Hepatocyte (in vitro differentiated cells): Measurements from ENCODE around the gene MPND. TPM values are rescaled to one million over a fixed set of nuclear protein-coding genes. Genes with fewer than 3 reads are reported as not detected.

Source experiments
- DNase-seq: peaks from one replicate; pipeline ENCODE4 v3.0.0-alpha.2; 2016; ENCODE audit warnings: low spot score
- H2AFZ ChIP-seq: fragments of 200-600 bp; sonication (generic); 2 replicates; pipeline ENCODE4 v1.6.0; 2016; ENCODE audit warnings: antibody characterized with exemption, mild to moderate bottlenecking
- H3K27ac ChIP-seq: fragments of 200-600 bp; sonication (generic); 2 replicates; pipeline ENCODE4 v1.5.1; 2016; ENCODE audit warnings: mild to moderate bottlenecking
- H3K27me3 ChIP-seq: fragments of 200-600 bp; sonication (generic); 2 replicates; pipeline ENCODE4 v1.6.1; 2016
- H3K36me3 ChIP-seq: fragments of 200-600 bp; sonication (generic); replicated peaks from 2 replicates; pipeline ENCODE4 v1.5.1; 2016; ENCODE audit warnings: low read depth; ENCODE audit not compliant: insufficient read depth
- H3K4me1 ChIP-seq: fragments of 200-600 bp; sonication (generic); 2 replicates; pipeline ENCODE4 v1.5.1; 2016; ENCODE audit warnings: mild to moderate bottlenecking, moderate library complexity; ENCODE audit not compliant: insufficient read depth
- H3K4me2 ChIP-seq: fragments of 200-600 bp; sonication (generic); 2 replicates; pipeline ENCODE4 v1.6.0; 2016
- H3K4me3 ChIP-seq: fragments of 200-600 bp; sonication (generic); 2 replicates; pipeline ENCODE4 v1.5.1; 2016; ENCODE audit warnings: mild to moderate bottlenecking
- H3K79me2 ChIP-seq: fragments of 200-600 bp; sonication (generic); 2 replicates; pipeline ENCODE4 v1.6.0; 2017; ENCODE audit warnings: mild to moderate bottlenecking
- H3K9me2 ChIP-seq: fragments of 200-600 bp; sonication (generic); replicated peaks from 2 replicates; pipeline ENCODE4 v1.6.0; 2017; ENCODE audit warnings: mild to moderate bottlenecking; ENCODE audit not compliant: insufficient read depth
- H3K9me3 ChIP-seq: fragments of 200-600 bp; sonication (generic); 2 replicates; pipeline ENCODE4 v1.5.1; 2016; ENCODE audit warnings: low read depth, mild to moderate bottlenecking
- H4K20me1 ChIP-seq: fragments of 200-600 bp; sonication (generic); 2 replicates; pipeline ENCODE4 v1.6.0; 2016; ENCODE audit warnings: mild to moderate bottlenecking; ENCODE audit not compliant: insufficient read depth, poor library complexity, severe bottlenecking
- CTCF ChIP-seq: fragments of 200-600 bp; sonication (generic); IDR thresholded peaks from 2 replicates; pipeline ENCODE4 v1.5.1; 2016; ENCODE audit warnings: antibody characterized with exemption, mild to moderate bottlenecking; ENCODE audit not compliant: poor library complexity
- EZH2 ChIP-seq: fragments of 200-600 bp; sonication (generic); IDR thresholded peaks from 2 replicates; pipeline ENCODE4 v1.6.1; 2016; ENCODE audit warnings: antibody characterized with exemption, mild to moderate bottlenecking, borderline replicate concordance
- EZH2phosphoT487 ChIP-seq: fragments of 200-600 bp; sonication (generic); IDR thresholded peaks from one replicate; pipeline ENCODE4 v1.6.1; 2018; ENCODE audit warnings: antibody characterized with exemption, mild to moderate bottlenecking, low read depth, moderate library complexity; ENCODE audit not compliant: unreplicated experiment, severe bottlenecking
- WGBS: methylation state at CpG from one replicate; pipeline ENCODE4 v1.1.6; 2016; ENCODE audit warnings: low lambda C conversion rate; ENCODE audit errors: missing lambda C conversion rate; 5-methylcytosine and 5-hydroxymethylcytosine counted together
- polyA plus RNA-seq: library from polyadenylated mRNA; unstranded; fragments of >200 nt; fragmentation: Nextera tagmentation; extraction: Ambion mirVana; gene quantifications from 2 replicates; pipeline ENCODE4 v1.2.1, GENCODE V29; 2016
- total RNA-seq: library from RNA; depleted of rRNA; stranded (reverse); fragments of >200 nt; gene quantifications from 2 replicates; pipeline ENCODE4 v1.2.3, GENCODE V29; 2014

Gene MPND
- total and polyA plus RNA-seq, 2 experiments from 2014 or later, result 16.6 to 21.9 TPM

GRCh38 chr19:4342615-4343369 lies 570 bp upstream of the MPND start:
- peak overlapping the region; percentile 43 for H3K4me3 ChIP-seq
- peaks cover 7% of the 10 kb centered on the region for H3K79me2 ChIP-seq
- H3K36me3 ChIP-seq, result no peaks in the 10 kb centered on the region
- WGBS, result 2% methylated on average over 36 of the region's 39 CpGs
- no peaks in the 10 kb centered on the region for H3K27me3 ChIP-seq
- H2AFZ ChIP-seq, result peak overlapping the region; percentile 71
- H3K27ac ChIP-seq, result peak overlapping the region; percentile 93
- H3K9me3 ChIP-seq, result no peaks in the 10 kb centered on the region
- H3K9me2 ChIP-seq, result no peaks in the 10 kb centered on the region
- no peak for TF ChIP-seq EZH2
- peak; percentile 25 for TF ChIP-seq CTCF
- H3K4me1 ChIP-seq, result peaks cover 24% of the 10 kb centered on the region
- peak overlapping the region; percentile 83 for H3K4me2 ChIP-seq
- DNase-seq, result peak; percentile 99
- no peaks in the 10 kb centered on the region for H4K20me1 ChIP-seq

GRCh38 chr19:4345342-4346019 lies 2.1 kb downstream of the MPND start:
- Histone ChIP-seq H2AFZ (no peak overlapping the region), H3K27me3 (no peaks in the 10 kb centered on the region), H3K4me3 (no peak overlapping the region), H3K27ac (no peak overlapping the region), H3K4me1 (peaks cover 20% of the 10 kb centered on the region), H3K4me2 (no peak overlapping the region), H4K20me1 (no peaks in the 10 kb centered on the region), H3K9me3 (no peaks in the 10 kb centered on the region), H3K9me2 (no peaks in the 10 kb centered on the region), H3K36me3 (no peaks in the 10 kb centered on the region), H3K79me2 (peaks cover 7% of the 10 kb centered on the region)
- no peak for TF ChIP-seq EZH2phosphoT487
- TF ChIP-seq CTCF, result no peak
- TF ChIP-seq EZH2, result no peak
- WGBS, result 89% methylated on average over 15 of the region's 15 CpGs
- DNase-seq, result peak; percentile 19

GRCh38 chr19:4346020-4346383 lies 2.6 kb downstream of the MPND start:
- Histone ChIP-seq H3K4me1 (peaks cover 15% of the 10 kb centered on the region), H3K27me3 (no peaks in the 10 kb centered on the region), H3K9me2 (no peaks in the 10 kb centered on the region), H4K20me1 (no peaks in the 10 kb centered on the region), H3K4me3 (no peak overlapping the region), H3K36me3 (no peaks in the 10 kb centered on the region), H3K27ac (no peak overlapping the region), H3K4me2 (no peak overlapping the region), H3K9me3 (no peaks in the 10 kb centered on the region), H3K79me2 (peaks cover 7% of the 10 kb centered on the region), H2AFZ (no peak overlapping the region)
- DNase-seq, result no peak
- no peak for TF ChIP-seq EZH2
- TF ChIP-seq CTCF, result no peak
- TF ChIP-seq EZH2phosphoT487, result no peak
- 88% methylated on average over 6 of the region's 6 CpGs for WGBS
